Dendritic cell treated with granulocyte-macrophage colony-stimulating factor and Interleukin-4, amounts not matched to agents 40 ng/mL and 50 ng/mL, for 4 days (primary cell): ENCODE data around the gene PRKN.

Experiments
- H3K27ac Mint-ChIP-seq: one replicate; pipeline ENCODE4 v1.8.0; 2022; ENCODE audit warnings: mild to moderate bottlenecking, mixed read lengths
- H3K27me3 Mint-ChIP-seq: one replicate; pipeline ENCODE4 v1.8.0; 2022; ENCODE audit warnings: mild to moderate bottlenecking, mixed read lengths
- H3K36me3 Mint-ChIP-seq: one replicate; pipeline ENCODE4 v1.8.0; 2022; ENCODE audit warnings: low read depth, mixed read lengths
- H3K4me1 Mint-ChIP-seq: one replicate; pipeline ENCODE4 v1.8.0; 2022; ENCODE audit warnings: low read depth, mixed read lengths
- H3K4me3 Mint-ChIP-seq: one replicate; pipeline ENCODE4 v1.8.0; 2022; ENCODE audit warnings: mild to moderate bottlenecking, moderate library complexity, mixed read lengths
- H3K9me3 Mint-ChIP-seq: one replicate; pipeline ENCODE4 v1.8.0; 2022; ENCODE audit warnings: mixed read lengths
- intact Hi-C: fragments of 100-400 bp; cut with micrococcal nuclease; formaldehyde crosslinking; loops from one replicate; pipeline ENCODE4 v1.15.0; 2022

Gene PRKN

GRCh38 chr6:161422710-161423680 is 1304.6 kb downstream of the PRKN start:
- intact Hi-C loops: no loop called here
- no peaks in the 10 kb centered on the region for H3K4me1 Mint-ChIP-seq
- H3K36me3 Mint-ChIP-seq: no peaks in the 10 kb centered on the region
- no peaks in the 10 kb centered on the region for H3K27me3 Mint-ChIP-seq
- no peak overlapping the region for H3K4me3 Mint-ChIP-seq
- no peak overlapping the region for H3K27ac Mint-ChIP-seq
- H3K9me3 Mint-ChIP-seq: no peaks in the 10 kb centered on the region

GRCh38 chr6:161418463-161418945 is 1309.1 kb downstream of the PRKN start:
- Mint-ChIP-seq H3K9me3 (no peaks in the 10 kb centered on the region), H3K4me1 (no peaks in the 10 kb centered on the region), H3K36me3 (no peaks in the 10 kb centered on the region), H3K27ac (no peak overlapping the region), H3K4me3 (no peak overlapping the region), H3K27me3 (no peaks in the 10 kb centered on the region)
- intact Hi-C loops: no loop called here

GRCh38 chr6:161417717-161418462 is 1309.7 kb downstream of the PRKN start:
- Mint-ChIP-seq H3K4me1 (no peaks in the 10 kb centered on the region), H3K27ac (no peak overlapping the region), H3K36me3 (no peaks in the 10 kb centered on the region), H3K9me3 (no peaks in the 10 kb centered on the region), H3K27me3 (no peaks in the 10 kb centered on the region), H3K4me3 (no peak overlapping the region)
- intact Hi-C loops: no loop called here

- H3K36me3 Mint-ChIP-seq: no peaks in the 10 kb centered on the region
- no peak overlapping the region for H3K4me3 Mint-ChIP-seq
- intact Hi-C loops: no loop called here
- H3K27ac Mint-ChIP-seq: no peak overlapping the region
- no peaks in the 10 kb centered on the region for H3K27me3 Mint-ChIP-seq
- no peaks in the 10 kb centered on the region for H3K9me3 Mint-ChIP-seq
- H3K4me1 Mint-ChIP-seq: no peaks in the 10 kb centered on the region
Measured at GRCh38 chr6:161415302-161415855, 1312.2 kb downstream of the PRKN start.

DNA sequence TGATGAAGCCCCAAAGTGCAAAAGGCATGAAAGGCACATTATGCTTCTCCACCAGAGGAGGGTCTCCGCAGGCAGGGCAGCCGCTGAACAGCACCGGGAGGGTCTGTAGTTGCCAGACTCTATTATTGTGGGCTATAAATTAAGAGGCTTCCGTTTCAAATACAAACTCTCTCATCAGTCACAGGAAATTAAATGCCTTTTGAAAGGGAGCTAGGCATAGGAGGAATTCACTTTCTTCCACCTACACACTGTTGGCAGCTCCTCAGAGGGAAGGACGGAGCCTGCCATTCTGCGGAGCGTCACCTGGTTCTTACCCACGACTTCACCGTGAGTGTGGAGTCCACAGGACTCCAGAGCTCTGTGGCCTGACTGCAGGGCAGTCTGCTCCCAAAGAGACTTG is 1312.9 kb downstream of the PRKN start:
- no peaks in the 10 kb centered on the region for H3K4me1 Mint-ChIP-seq
- intact Hi-C loops: no loop called here
- no peaks in the 10 kb centered on the region for H3K9me3 Mint-ChIP-seq
- H3K4me3 Mint-ChIP-seq: no peak overlapping the region
- no peaks in the 10 kb centered on the region for H3K27me3 Mint-ChIP-seq
- no peaks in the 10 kb centered on the region for H3K36me3 Mint-ChIP-seq
- no peak overlapping the region for H3K27ac Mint-ChIP-seq

GRCh38 chr6:161414180-161414579 is 1313.4 kb downstream of the PRKN start:
- intact Hi-C loops: no loop called here

DNA sequence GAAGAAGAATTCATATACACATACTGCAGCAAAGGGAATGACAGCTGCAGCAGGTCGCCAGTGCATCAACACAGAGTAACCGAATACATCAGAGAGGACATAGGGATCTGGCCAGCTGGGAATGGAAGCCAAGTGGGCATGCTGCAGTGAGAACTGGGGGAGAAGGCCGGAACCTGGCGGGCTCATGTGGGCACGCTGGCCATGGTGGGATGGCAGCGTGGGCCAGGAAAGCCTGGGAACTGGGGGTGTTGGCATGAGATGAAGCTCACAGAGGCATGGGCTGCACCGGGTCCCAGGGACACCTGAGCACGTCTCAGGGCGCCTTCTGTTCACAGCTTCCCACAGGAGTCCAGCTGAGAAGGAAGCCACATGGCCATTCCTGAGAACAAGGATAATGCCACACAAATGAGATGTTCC is 1314.2 kb downstream of the PRKN start:
- H3K27ac Mint-ChIP-seq: no peak overlapping the region
- intact Hi-C loops: no loop called here
- H3K27me3 Mint-ChIP-seq: no peaks in the 10 kb centered on the region
- no peaks in the 10 kb centered on the region for H3K36me3 Mint-ChIP-seq
- no peak overlapping the region for H3K4me3 Mint-ChIP-seq
- no peaks in the 10 kb centered on the region for H3K9me3 Mint-ChIP-seq
- H3K4me1 Mint-ChIP-seq: no peaks in the 10 kb centered on the region

More at GRCh38 chr6:161414180-161414579, 1313.4 kb downstream of the PRKN start:
- Mint-ChIP-seq H3K9me3 (no peaks in the 10 kb centered on the region), H3K36me3 (no peaks in the 10 kb centered on the region), H3K27me3 (no peaks in the 10 kb centered on the region), H3K27ac (no peak overlapping the region), H3K4me3 (no peak overlapping the region), H3K4me1 (no peaks in the 10 kb centered on the region)

GRCh38 chr6:161412795-161413194 is 1314.8 kb downstream of the PRKN start:
- Mint-ChIP-seq H3K36me3 (no peaks in the 10 kb centered on the region), H3K4me3 (no peak overlapping the region), H3K27me3 (no peaks in the 10 kb centered on the region), H3K9me3 (no peaks in the 10 kb centered on the region), H3K27ac (no peak overlapping the region), H3K4me1 (peaks cover 3% of the 10 kb centered on the region)
- intact Hi-C loops: no loop called here

- no peaks in the 10 kb centered on the region for H3K36me3 Mint-ChIP-seq
- peaks cover 6% of the 10 kb centered on the region for H3K4me1 Mint-ChIP-seq
- H3K9me3 Mint-ChIP-seq: no peaks in the 10 kb centered on the region
- intact Hi-C loops: no loop called here
- H3K4me3 Mint-ChIP-seq: no peak overlapping the region
- H3K27me3 Mint-ChIP-seq: no peaks in the 10 kb centered on the region
- H3K27ac Mint-ChIP-seq: no peak overlapping the region
Measured at GRCh38 chr6:161411265-161411944, 1316.2 kb downstream of the PRKN start.

DNA sequence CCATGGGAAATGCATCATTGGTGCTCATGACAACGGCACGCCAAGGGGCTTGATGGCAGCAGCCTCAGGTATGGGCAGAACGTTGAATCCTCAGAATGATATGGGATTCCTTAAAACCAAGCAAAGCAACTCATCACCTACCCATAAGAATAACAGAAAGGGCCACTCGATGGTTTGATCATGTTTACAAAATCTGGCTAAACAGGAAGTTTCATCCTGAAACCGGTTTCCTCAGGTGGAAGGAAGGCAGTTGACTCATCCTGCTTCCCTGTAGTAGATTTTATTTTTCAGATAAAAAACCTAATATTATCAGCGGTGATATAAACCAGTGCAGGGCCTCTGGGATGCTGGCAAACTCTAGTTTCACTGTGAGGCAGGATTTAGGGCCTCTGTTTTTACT is 1316.8 kb downstream of the PRKN start:
- Mint-ChIP-seq H3K36me3 (no peaks in the 10 kb centered on the region), H3K4me1 (peaks cover 11% of the 10 kb centered on the region), H3K27me3 (no peaks in the 10 kb centered on the region), H3K4me3 (no peak overlapping the region), H3K27ac (no peak overlapping the region), H3K9me3 (no peaks in the 10 kb centered on the region)
- intact Hi-C loops: no loop called here

DNA sequence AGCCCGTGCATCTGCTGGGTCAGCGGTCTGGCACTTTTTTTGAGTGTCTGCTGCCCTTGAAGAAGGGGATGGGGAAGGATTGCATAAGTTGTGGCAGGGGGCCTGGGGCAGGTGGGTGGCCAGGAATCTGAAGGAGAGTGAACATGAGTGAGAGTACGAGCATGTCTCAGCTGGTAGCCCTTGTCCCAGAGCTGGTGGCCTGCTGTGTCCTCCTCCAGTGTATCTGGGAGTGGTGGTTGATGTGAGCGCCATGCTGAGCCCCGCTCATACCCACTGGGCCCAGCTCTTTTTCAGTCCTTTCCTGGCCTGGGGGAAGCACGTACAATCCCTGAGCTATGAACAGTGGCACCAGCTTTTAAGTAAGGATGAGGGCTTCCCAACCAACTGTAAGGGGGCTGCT is 1317.5 kb downstream of the PRKN start:
- H3K9me3 Mint-ChIP-seq: no peaks in the 10 kb centered on the region
- H3K27me3 Mint-ChIP-seq: no peaks in the 10 kb centered on the region
- peaks cover 11% of the 10 kb centered on the region for H3K4me1 Mint-ChIP-seq
- no peak overlapping the region for H3K27ac Mint-ChIP-seq
- no peaks in the 10 kb centered on the region for H3K36me3 Mint-ChIP-seq
- intact Hi-C loops: no loop called here
- H3K4me3 Mint-ChIP-seq: no peak overlapping the region

GRCh38 chr6:161409353-161409752 is 1318.2 kb downstream of the PRKN start:
- Mint-ChIP-seq H3K27ac (no peak overlapping the region), H3K36me3 (no peaks in the 10 kb centered on the region), H3K4me1 (peaks cover 11% of the 10 kb centered on the region), H3K9me3 (no peaks in the 10 kb centered on the region), H3K4me3 (no peak overlapping the region), H3K27me3 (no peaks in the 10 kb centered on the region)
- intact Hi-C loops: no loop called here

GRCh38 chr6:161408041-161408440 is 1319.5 kb downstream of the PRKN start:
- H3K36me3 Mint-ChIP-seq: no peaks in the 10 kb centered on the region
- H3K4me3 Mint-ChIP-seq: no peak overlapping the region
- H3K27me3 Mint-ChIP-seq: peaks cover 4% of the 10 kb centered on the region
- intact Hi-C loops: no loop called here
- H3K27ac Mint-ChIP-seq: no peak overlapping the region
- H3K9me3 Mint-ChIP-seq: peaks cover 8% of the 10 kb centered on the region
- H3K4me1 Mint-ChIP-seq: peaks cover 11% of the 10 kb centered on the region
